ENCODE data around the gene KCNMA1. TPM values are rescaled to one million over a fixed set of nuclear protein-coding genes. Genes with fewer than 3 reads are reported as not detected.

Gene KCNMA1
- total RNA-seq, 1 donor from 2014 or later = 20.6 TPM

DNA sequence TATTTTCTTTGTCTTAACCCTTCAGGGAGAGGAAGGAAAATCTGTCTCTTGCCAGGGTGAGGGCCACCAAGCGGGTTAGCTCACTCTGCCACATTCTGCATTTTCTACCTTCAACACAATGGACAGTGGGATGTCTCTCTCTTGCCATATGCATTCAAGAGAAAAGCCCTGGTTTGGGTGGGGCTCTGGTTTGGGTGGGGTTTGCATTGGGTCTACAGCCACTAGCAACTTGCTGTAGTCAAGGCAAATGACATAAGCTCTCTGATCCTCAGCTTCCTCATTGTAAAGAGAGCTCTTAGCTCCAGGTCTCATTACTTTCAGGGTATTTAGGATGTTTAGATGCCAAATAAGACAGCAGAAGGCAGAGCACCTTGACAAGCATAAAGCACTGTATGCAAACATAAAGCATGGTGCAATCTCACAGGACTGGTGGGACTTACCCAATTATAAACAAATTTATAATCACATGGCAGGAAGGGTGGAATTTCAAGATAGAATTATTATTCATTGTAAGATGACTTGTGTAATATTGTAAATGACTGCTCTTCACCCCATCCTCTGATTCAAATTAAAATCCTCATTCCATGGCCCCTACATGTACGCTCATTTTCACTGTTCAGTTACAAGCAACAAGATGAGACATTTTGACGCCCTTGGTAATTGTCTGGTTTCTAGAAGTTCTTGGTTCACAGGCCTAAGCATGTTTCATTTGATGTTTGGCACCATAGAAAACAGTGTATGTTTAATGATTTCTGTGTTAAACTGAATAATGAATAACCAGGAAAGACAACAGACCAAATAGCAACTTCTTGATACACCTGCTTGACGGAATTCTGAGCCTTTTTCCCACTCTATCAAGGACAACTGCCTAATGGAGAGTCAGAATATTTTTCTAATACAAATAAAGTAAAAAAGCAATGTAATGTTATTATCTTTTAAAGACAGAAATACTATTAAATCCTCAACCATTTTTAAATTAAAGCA is 258.9 kb downstream of the KCNMA1 start:
- DNase-seq (ENCODE audit: low spot score) = no peak

DNA sequence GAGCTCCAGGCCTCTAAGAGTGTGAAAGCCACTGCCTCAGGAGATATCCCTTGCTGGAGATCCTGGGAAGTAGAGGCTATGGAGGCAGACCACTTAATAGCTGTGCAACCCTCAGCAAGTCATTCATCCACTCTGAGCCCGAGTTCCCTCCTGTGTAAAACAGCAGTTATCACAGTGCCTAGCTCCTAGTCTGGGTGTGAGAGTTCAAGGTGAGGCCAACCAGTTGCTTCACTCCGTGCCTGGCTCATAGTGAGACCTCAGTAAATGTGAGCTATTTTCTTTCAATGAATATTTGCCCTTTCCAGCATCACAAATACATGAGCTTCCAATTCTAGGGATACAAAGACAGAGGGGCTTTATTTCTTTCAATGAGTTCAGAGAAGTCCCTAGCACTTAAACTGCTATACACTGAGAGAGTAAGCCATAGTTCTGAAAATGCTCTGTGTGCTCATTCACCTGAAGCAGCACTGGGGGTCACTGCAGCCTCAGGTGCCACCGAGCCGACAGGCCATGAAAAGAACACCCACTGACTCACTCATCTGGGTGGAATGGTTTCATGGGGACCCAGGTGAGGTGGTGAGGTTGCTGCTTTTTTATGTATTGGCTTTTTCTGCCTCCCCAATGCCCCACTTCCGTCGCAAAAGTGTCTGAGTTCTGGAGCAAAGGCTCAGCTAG is 259.8 kb downstream of the KCNMA1 start:
- DNase-seq (ENCODE audit: low spot score) = no peak

DNA sequence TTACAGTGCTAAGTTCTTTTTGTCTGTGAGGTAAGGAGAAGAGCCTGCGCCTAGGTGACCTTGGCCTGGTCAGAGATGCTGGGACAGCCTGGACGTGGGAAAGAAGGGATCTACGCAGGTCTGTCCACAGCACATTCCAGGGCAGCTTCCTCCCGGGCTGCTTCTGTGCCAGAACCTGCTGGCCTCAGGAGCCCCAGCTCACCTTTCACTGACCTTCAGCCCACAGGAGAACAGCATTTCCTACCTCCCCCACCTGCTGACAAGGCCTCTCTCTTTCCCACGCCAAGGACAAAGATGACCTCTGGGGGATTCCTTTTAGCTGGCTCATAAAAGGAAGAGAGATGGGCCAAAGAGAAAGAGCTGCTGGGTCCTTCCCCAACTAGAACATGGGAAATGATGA is 260.6 kb downstream of the KCNMA1 start:
- DNase-seq (ENCODE audit: low spot score) = no peak

DNA sequence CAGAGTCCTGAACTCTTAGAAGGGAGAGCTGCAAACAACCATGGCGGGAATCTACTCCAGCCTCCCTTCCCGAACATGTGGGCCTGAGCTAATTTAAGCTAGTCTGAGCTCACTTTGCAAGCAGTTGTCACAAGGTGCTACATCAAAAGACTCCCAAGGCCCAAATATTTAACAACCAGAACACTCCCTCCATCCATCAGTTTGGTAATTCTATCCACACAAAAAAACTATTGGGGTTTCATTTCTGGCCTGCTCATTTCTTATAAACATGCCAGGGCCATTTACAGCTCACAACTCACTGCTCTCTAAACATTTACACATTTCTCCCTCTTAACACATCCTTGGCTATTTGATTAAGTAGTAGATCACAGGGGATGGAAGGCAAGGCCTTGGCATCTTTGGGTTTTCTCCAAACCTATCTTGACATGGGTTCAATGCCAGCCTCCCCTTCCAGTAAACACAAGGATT is 263.4 kb downstream of the KCNMA1 start:
- no peak for DNase-seq (ENCODE audit: low spot score)

DNA sequence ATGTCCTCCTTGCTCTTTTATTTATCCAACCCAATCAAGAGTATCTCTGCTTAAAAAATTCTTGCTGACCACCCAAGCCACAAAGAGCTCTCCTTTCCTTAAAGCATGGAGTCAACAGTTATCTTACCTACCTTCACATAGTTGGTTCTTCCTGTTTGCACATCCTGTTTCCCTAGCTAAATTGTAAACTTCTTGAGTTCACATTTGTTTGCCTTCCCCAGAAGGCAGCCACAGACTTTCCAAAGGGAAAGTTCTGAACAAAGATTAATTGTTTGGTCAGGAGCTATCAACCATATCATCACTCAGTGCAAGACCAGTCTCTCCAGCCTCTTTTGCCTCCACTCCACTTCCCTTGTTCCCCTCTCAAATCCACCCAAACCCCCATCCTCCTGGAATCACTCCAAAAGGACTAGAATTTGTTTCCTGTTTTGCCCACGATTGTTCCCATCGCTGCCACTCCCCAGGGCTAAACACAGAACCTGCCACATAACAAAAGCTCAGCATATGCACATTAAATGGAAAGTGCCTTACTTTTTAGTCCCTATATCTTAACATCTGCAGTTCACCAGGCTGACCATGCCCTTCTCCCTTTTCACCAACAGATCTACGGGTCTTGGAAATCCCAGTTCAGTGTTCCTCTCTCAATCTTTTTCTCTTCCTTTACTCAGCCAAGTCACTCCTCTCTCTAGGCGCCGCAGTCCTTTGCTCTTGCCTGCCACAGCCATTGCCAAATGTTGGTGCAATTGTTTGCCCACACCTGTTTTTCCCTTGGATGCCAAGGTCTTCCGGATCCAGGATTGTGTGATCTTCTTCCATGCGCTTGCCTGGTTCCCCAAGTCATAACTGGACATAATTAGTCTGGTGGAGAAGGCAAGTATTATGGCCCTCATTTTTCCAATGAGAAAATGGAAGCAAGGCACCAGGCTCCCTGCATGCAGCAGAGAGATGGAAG is 265.5 kb downstream of the KCNMA1 start:
- no peak for DNase-seq (ENCODE audit: low spot score)

DNA sequence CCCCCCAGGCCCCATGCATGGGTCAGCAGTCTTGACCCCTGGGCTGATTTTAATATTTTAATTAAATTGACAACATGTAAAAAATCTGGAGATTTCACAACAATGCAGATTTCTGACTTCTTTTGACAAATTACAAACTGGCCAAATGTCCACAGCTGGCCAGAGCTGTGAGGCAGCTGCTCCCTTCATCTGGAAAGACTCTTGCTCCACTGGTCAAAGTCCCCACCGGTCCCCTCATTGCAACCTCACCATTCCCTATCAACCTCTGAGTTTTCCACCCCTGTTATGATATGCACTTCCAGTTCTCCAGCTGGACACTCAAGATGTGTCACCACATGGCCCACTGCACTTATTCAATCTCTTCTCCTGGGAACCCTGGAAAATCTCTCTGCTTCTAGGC is 266.2 kb downstream of the KCNMA1 start:
- no peak for DNase-seq (ENCODE audit: low spot score)

DNA sequence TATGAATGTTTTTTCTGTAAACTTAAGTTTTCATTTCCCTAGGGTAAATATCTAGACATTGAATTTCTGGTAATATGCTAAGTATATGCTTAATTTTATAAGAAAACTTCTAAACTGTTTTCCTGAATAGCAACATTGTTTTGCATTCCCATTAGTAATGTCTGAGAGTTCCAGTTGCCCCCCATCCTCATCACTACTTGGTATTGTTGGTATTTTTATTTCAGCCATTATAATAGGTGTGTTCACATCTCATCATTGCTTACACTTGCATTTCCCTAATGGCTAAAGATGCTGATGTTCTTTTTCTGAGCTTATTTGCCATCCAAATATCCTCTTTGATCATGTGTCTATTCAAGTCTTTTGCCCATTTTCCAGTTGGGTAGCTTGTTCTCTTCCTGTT is 269.6 kb downstream of the KCNMA1 start:
- no peak for DNase-seq (ENCODE audit: low spot score)

DNA sequence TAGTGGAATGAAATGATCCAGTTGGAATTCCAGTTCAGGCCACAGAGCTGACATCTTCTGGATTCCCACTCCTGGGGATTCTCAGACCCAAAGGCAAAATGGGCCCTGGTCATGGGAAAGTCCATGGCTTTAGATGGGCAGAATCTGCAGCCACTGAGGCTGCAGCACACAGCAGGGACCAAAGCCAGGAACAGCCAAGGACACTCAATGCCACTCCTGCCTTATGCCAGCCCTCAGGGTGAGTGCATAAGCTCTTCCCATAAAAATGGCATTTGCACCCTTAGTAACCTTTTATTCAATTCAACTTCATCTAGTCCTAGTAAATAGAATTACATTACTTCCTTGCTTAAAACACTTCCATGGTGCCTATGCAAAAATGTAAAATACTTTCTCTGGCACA is 274.4 kb downstream of the KCNMA1 start:
- DNase-seq (ENCODE audit: low spot score) = no peak

DNA sequence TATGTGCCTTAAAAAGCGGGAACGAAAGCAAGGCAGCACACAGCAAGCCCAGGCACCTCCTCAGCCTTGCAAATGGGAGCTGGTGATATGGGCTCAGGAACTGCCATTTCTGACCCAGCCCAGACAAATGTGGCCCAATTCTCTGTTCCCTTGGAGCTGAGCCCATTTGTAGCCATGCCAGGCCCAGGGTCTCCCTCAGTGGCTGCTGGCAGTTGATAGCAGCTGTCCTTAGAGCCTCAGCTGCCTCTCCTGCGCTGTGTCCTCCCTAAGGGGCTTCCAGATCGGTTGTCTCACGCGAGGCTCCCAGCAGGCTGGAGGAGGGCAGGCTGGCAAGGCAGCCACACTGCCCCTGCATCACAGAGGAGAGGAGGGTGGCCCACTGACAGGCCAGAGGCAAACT is 275.8 kb downstream of the KCNMA1 start:
- no peak for DNase-seq (ENCODE audit: low spot score)

DNA sequence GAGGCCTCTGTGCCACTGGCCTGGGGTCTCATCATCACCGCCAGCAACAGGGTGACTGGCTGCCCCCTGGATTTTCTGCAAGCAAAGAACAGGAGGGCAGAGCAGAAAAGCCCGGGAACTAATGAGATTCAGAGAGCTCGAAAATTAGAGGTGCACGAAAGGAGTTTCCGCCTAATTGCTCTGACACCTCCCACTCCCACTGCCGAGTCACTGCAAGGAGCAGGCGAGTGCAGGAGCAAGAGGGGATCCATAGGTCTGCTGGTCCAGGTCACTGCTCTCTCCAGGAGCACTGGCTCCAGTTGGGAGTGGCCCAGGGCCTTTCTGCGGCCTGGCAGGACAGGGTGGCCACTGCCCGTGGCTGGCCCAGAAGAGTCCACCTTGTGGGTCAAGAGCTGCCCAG is 276.2 kb downstream of the KCNMA1 start:
- no peak for DNase-seq (ENCODE audit: low spot score)

DNA sequence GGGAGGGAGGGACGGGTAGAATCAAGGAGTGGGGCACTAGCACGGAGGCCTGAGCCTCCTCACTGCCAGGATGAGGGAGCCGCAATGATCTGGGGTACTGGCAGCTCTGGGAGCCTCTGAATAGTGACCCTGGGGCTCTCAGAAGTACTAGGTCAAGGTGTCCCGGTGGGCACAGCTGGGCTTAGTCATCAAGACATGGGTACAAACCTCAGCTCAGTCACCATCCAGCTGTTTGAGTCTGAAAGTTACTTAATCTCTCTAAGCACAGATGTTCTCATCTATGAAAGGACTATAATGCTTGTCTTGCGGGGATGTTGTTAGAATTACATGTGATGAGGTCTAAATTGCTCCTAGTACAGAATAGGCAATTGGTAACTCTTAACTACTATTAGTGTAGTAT is 276.8 kb downstream of the KCNMA1 start:
- DNase-seq (ENCODE audit: low spot score) = no peak

DNA sequence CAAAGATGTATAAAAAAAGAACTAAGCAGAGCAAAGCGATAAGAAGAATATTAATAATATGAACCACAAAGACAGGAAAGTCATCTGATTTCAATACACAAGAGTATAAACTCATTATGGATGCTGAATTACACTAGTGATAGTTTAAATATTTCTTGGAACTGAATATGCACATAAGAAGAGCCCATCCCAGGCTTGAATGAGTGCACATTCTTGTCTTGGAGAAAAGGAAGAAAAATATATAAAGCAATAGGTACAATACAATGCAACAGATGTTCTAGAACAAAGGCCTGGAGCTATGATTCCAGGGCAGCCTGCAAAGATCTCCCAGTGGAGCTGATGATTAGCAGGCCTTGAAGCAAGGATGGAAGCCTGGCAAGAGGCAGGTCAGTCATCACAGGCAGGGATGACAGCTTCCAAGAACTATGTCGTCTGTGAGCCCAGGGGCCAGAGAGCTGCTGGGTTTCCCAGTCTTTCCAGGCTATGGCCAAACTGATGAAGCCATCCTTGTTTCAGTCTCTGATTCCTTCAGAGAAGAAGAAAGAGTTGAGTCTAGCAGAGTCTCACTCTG is 277.6 kb downstream of the KCNMA1 start:
- no peak for DNase-seq (ENCODE audit: low spot score)

DNA sequence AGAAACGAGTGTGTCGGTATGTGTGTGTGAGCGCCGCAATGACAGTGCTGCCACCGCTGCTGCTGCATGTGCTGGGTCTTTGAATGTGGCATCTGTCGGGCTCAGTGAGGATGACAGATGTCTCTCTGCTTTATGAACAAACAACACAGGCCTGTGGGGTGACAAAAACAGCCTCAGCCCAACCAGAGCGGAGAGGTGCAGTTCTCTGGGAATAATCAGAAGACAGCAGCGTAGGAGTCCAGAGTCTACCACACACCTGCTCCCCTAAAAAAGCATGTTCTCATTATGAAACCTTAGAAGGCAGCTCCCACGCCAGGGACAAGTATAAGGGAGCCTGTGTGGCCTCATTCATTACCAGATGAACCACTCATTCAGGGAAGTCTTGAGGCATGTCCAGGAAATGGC is 278.3 kb downstream of the KCNMA1 start:
- DNase-seq (ENCODE audit: low spot score) = no peak

DNA sequence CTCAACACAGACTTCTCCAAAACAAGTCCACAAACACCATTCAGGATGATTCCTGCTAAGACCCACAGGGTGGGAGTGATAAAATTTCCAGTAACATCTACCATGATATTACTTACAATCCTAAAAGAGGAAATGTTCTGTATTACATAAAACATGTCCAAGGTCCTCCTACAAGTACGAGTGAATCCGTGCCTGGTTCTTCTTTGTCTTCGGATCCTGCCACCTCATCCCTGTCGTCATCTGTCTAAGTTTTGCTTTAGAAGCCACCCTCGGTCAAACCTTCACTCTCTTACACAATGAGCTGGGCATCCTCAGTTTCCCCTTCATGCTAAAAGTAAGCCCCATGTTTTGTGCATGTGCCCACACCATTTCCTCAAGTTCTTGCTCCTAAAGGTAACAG is 279.0 kb downstream of the KCNMA1 start:
- DNase-seq (ENCODE audit: low spot score) = no peak

DNA sequence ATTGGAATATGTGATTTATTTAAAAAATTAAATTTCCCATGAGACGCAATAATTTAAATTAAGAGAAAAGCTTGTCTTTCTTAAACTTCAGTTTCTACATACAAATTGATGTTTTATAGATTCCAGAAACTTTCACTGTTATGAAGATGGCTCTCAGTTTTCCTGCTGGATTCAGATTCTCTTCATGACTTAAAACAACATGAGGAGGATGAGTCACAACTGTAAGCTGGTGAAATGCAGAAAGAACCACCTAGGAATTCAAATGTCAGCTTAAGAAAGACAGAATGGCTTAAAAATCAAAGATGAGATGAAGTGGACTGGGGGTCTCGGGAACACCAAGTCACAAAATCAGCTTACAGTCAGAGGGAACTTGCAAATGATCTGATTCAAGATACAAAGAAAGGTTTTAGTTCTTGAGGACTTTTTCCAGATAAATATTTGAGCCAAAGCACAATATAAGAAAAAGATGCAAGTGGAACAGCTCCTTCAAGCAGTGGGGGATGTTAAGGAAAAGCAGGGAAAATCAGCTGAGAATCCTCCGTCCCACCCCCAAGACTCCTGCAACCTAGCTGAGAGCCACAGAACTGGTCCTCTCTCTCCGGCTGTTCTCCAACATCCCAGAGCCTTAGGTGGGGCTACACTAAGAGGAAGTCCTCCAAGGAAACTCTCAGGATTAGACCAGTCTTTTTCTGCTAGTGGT is 279.8 kb downstream of the KCNMA1 start:
- no peak for DNase-seq (ENCODE audit: low spot score)

DNA sequence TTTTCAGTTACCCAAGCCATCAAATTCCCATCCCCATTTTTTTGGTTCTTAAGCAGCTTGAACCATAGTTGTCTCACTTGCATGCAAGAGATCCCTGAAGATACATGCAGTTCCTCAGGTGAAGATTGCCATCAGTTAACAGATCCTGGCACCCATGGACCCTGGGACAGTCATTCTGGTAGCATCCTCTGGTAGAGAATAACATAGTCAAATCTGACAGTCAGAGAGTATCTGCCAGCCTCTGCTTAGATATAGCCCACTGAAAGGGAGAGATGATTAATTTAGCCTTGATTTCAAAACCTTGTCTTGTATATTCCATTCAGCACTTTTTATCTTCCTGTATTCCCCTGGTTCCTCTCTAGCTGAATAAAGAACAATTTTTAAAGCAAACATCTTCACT is 280.4 kb downstream of the KCNMA1 start:
- no peak for DNase-seq (ENCODE audit: low spot score)

DNA sequence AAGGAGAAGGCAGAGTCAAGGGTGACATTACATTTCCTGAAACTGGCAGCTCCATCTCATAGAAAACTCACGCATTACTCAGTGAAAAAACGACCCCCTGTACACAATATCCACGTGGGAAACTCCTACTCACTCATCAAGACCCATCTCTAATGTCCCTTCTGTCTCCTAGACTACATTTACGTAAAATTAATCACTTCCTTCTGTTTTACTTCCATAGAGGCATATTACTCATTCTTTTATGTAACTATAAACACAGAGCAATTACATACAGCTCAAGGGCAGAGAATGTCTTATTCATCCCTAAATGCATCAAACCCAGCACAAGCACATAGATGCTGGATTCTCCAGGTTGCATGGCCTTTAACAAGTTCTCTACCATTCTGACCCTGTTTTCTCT is 281.8 kb downstream of the KCNMA1 start:
- no peak for DNase-seq (ENCODE audit: low spot score)

DNA sequence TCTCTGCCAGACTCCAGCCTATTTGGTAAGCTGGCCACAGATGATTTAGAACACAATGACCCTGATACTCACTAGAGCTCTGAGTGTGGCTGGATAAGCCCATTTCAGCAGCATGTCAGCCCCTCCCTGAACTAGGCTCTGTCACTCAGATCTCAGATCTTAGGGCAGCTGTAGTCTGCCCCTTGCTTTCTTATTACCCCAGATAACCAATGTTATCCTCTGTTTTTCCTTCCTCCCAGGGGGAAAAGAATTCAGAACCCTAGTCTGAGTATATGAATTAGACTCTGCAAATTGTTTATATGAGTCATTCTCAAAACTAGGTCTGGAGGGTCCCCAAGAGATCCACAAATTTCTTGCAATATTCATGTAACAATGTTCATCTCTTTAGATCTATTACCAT is 286.2 kb downstream of the KCNMA1 start:
- no peak for DNase-seq (ENCODE audit: low spot score)

DNA sequence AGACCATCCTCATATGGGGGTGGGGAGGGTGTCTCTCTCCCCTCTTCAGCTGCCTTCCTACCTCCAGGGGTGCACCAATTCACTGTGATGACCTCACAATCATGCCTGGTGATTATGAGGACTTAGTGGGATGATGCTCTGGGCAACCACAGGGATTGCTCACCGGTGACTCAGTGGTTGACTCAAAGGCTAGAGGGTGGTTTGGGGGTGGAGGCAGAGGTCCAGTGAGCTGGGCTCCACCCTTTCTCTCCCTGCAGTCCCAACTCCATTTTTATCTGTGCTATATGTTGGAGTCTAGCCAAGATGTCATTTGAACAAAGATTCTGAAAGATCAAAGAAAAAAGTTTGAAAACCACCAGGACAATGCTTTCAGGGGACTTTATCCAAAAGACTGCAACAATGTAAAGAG is 286.9 kb downstream of the KCNMA1 start:
- DNase-seq (ENCODE audit: low spot score) = no peak

DNA sequence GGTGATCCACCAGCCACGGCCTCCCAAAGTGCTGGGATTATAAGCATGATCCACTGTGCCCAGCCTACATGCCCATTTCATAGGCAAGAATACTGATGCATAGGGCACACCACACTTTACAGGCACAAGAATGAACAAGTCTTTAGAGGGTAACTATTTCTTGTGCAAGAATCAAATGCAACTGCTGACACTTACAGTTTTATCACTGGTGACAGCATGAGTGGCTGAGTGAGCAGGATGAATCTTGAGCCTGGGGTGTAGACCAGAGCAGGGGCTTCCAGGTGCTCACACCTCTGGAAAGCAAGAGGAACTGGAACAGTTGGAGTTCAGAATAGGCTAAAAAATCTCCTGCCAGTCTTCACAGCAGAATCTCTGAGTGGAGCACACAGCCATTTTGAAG is 287.5 kb downstream of the KCNMA1 start:
- no peak for DNase-seq (ENCODE audit: low spot score)

Data from mesenteric fat pad (tissue), 1 donor.